Kidney (tissue), 14 donors: ENCODE data around the gene OSTN. TPM values are rescaled to one million over a fixed set of nuclear protein-coding genes. Genes with fewer than 3 reads are reported as not detected.

Experiments used
- DNase-seq, 5 donors: peaks; one replicate each; pipeline ENCODE4 v3.0.0-alpha.2; 2013 to 2020
- FAIRE-seq: peaks from 2 replicates; lab custom pipeline; 2012; peaks lifted over from hg19 to GRCh38; lab: Jason Lieb, UNC
- H3K27ac ChIP-seq, 2 donors: one replicate each; pipeline ENCODE4 v1.7.0; 2013; ENCODE audit warnings: low read depth in 2 of 2, low read length in 2 of 2, inconsistent platforms in 1 of 2
- H3K27me3 ChIP-seq: one replicate; pipeline ENCODE4 v1.7.1; 2013; ENCODE audit warnings: low read length, inconsistent platforms; ENCODE audit not compliant: control insufficient read depth, insufficient read depth
- H3K36me3 ChIP-seq, 3 donors: one replicate each; pipeline versions ENCODE4 v1.7.0 to v1.7.1; 2013; ENCODE audit warnings: low read length in 3 of 3, control low read depth in 1 of 3, inconsistent platforms in 1 of 3; ENCODE audit not compliant: insufficient read depth in 3 of 3, control insufficient read depth in 2 of 3
- H3K4me1 ChIP-seq, 3 donors: one replicate each; pipeline versions ENCODE4 v1.7.0 to v1.7.1; 2013; ENCODE audit warnings: low read length in 3 of 3, inconsistent platforms in 1 of 3, low read depth in 1 of 3; ENCODE audit not compliant: control insufficient read depth in 2 of 3, insufficient read depth in 2 of 3
- H3K4me3 ChIP-seq, 3 donors: one replicate each; pipeline versions ENCODE4 v1.7.0 to v1.8.1; 2013; ENCODE audit warnings: low read length in 3 of 3, control low read depth in 1 of 3, inconsistent platforms in 1 of 3
- H3K9ac ChIP-seq, 3 donors: one replicate each; pipeline versions ENCODE4 v1.7.0 to v1.7.1; 2013; ENCODE audit warnings: low read length in 3 of 3, control low read depth in 1 of 3, inconsistent platforms in 1 of 3
- H3K9me3 ChIP-seq, 3 donors: one replicate each; pipeline versions ENCODE4 v1.7.0 to v1.7.1; 2013; ENCODE audit warnings: low read length in 3 of 3, control low read depth in 1 of 3, inconsistent platforms in 1 of 3; ENCODE audit not compliant: control insufficient read depth in 2 of 3, insufficient read depth in 1 of 3
- CTCF ChIP-seq: IDR thresholded peaks from 3 replicates; pipeline ENCODE4 v1.5.1; 2012; ENCODE audit warnings: mild to moderate bottlenecking, moderate library complexity, borderline replicate concordance; ENCODE audit not compliant: insufficient read depth; ENCODE audit errors: extremely low read depth
- intact Hi-C: fragments of 100-400 bp; cut with DNase I; formaldehyde crosslinking; loops from one replicate; pipeline ENCODE4 v1.11.1; 2022
- polyA plus RNA-seq: library from polyadenylated mRNA; stranded (reverse); fragments of 350-450 nt; fragmentation: Illumina TruSeq; extraction: RNeasy Lipid Tissue Mini Kit (QIAGEN cat#74804); gene quantifications from one replicate; pipeline ENCODE4 v1.2.3, GENCODE V29; 2014; ENCODE audit warnings: low read depth, low replicate concordance; ENCODE audit not compliant: insufficient read depth
- total RNA-seq: library from RNA; stranded (reverse); fragmentation: NEBNext Ultra II Directional; extraction: Animal tissue kit (Norgen Biotek cat#: 25700); gene quantifications from one replicate; pipeline ENCODE4 v1.2.1, GENCODE V29; 2021
- donor health status: control.
- donor health status: control.
- donor health status: control.
- donor health status: control.
- donor health status: control.
- donor health status: DM: yes; HTN: yes; CAD: no.
- donor health status: Normal renal cell carcinoma (clear cell type).

The OSTN gene
- total and polyA plus RNA-seq, 2 donors from 2014 or later: not detected

- intact Hi-C loops: no loop called here
- H3K4me1 ChIP-seq: no peaks in the 10 kb centered on the region
- no peaks in the 10 kb centered on the region for H3K27me3 ChIP-seq
- H3K4me3 ChIP-seq: no peak overlapping the region
- no peak overlapping the region for H3K27ac ChIP-seq
- H3K9ac ChIP-seq: no peak overlapping the region
- no peak for DNase-seq
- H3K36me3 ChIP-seq: no peaks in the 10 kb centered on the region
- no peak for TF ChIP-seq CTCF
- no peaks in the 10 kb centered on the region for H3K9me3 ChIP-seq
- FAIRE-seq: no peak
Observed at GRCh38 chr3:191169566-191169965, 29.5 kb upstream of the OSTN start.

GRCh38 chr3:191170097-191170496, 28.9 kb upstream of the OSTN start:
- FAIRE-seq: no peak

GRCh38 chr3:191175102-191175501, 23.9 kb upstream of the OSTN start:
- FAIRE-seq (no peak), DNase-seq (no peak)
- Histone ChIP-seq H3K27ac (no peak overlapping the region), H3K9ac (no peak overlapping the region), H3K4me1 (no peaks in the 10 kb centered on the region), H3K36me3 (no peaks in the 10 kb centered on the region), H3K9me3 (no peaks in the 10 kb centered on the region), H3K27me3 (no peaks in the 10 kb centered on the region), H3K4me3 (no peak overlapping the region)
- TF ChIP-seq CTCF: no peak
- intact Hi-C loops: no loop called here

More at GRCh38 chr3:191170097-191170496, 28.9 kb upstream of the OSTN start:
- H3K4me1 ChIP-seq: no peaks in the 10 kb centered on the region
- intact Hi-C loops: no loop called here
- no peak overlapping the region for H3K4me3 ChIP-seq
- DNase-seq: no peak
- no peak for TF ChIP-seq CTCF
- H3K27ac ChIP-seq: no peak overlapping the region
- no peaks in the 10 kb centered on the region for H3K27me3 ChIP-seq
- H3K36me3 ChIP-seq: no peaks in the 10 kb centered on the region
- H3K9ac ChIP-seq: no peak overlapping the region
- no peaks in the 10 kb centered on the region for H3K9me3 ChIP-seq
